ENCODE results near the gene IGHMBP2.

DNA sequence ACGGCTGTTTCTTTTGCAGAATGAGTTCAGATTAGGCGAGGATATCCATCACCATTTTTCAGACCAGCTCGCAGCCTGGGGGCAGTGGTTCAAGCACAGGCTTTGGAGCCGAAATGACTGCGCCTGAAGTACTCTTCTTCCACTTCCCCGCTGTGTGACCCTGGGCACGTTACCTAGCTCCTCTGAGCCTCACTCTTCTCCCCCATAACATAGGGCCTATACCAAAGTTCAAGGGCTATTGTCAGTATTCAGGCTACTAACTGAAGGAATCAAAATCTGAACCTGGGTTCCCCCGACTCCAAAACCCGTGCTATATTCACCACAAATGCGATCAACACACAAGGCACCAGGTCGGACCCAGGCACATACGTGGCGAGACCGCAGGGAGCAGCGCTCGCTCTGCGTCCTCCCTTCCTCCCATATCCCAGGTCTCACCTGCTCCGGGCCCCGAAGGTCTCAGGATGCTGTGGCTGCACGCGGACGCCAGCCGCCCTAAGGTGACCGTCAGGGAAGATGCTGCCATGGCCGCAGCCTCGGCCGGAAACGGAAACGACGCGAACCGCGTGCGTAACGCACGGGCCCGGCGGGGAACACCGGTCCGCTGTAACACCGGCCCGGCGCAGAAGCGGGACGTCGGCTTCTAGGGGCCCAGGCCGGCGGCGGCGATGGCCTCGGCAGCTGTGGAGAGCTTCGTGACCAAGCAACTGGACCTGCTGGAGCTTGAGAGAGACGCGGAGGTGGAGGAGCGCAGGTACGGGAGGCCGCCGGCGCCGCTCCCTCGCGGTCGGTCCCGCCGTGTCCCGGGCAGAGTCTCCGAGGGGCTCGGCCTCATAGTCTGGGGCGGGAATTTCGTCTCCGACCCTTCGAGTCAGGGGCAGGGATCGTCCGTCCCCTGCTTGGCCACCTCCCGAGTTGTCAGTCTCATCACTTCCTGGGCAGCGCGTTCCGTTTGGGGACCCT, at the start of gene IGHMBP2, which contains the start of gene MRPL21:
- TF ChIP-seq CTCF (conservative IDR thresholded peaks at IDR 0.05; ENCODE audit: low read length) = no peak
- no peak for TF ChIP-seq EZH2phosphoT487 (IDR thresholded peaks at IDR 0.05; ENCODE audit: borderline replicate concordance, low read depth, low read length)
